Adrenal gland (tissue), 12 donors: ENCODE measurements around the gene DROSHA. TPM values are rescaled to one million over a fixed set of nuclear protein-coding genes. Genes with fewer than 3 reads are reported as not detected.

Experiments
- DNase-seq, 7 donors: peaks; one replicate each; pipeline ENCODE4 v3.0.0-alpha.2; 2019 to 2020
- H3K27ac ChIP-seq, 5 donors: fragments of 200-600 bp; sonication (generic) in 4 of 5; 1 replicate in 3 of 5; 2 replicates in 2 of 5; pipeline versions ENCODE4 v1.5.1 to v1.8.0; 2016 to 2020; ENCODE audit warnings: mild to moderate bottlenecking in 1 of 5
- H3K27me3 ChIP-seq: fragments of 200-600 bp; 2 replicates; pipeline ENCODE4 v1.8.0; 2021
- H3K36me3 ChIP-seq, 2 donors: fragments of 200-600 bp; replicated peaks in 1 of 2; 1 replicate in 1 of 2; 2 replicates in 1 of 2; pipeline versions ENCODE4 v1.5.1 to v1.8.0; 2018 to 2022
- H3K4me1 ChIP-seq, 2 donors: fragments of 200-600 bp; replicated peaks in 1 of 2; 1 replicate in 1 of 2; 2 replicates in 1 of 2; pipeline versions ENCODE4 v1.5.1 to v1.8.0; 2018 to 2021
- H3K4me3 ChIP-seq, 4 donors: fragments of 200-600 bp; sonication (generic) in 3 of 4; one replicate each; pipeline ENCODE4 v1.5.1; 2016 to 2018
- H3K9me3 ChIP-seq, 3 donors: fragments of 200-600 bp; sonication (generic) in 1 of 3; replicated peaks in 1 of 3; 1 replicate in 2 of 3; 2 replicates in 1 of 3; pipeline versions ENCODE4 v1.5.1 to v1.8.0; 2016 to 2021
- POLR2A ChIP-seq, 2 donors: fragments of 450-650 bp; IDR thresholded peaks; one replicate each; pipeline ENCODE4 v1.6.1; 2017; ENCODE audit warnings: antibody characterized with exemption in 2 of 2, mild to moderate bottlenecking in 2 of 2, moderate library complexity in 1 of 2
- WGBS, 4 donors: extraction: QIAGEN DNeasy Blood & Tissue Kit in 2 of 4; methylation state at CpG; one replicate each; pipeline versions ENCODE4 v1.1.5 to v1.1.7; 2013 to 2017; 5-methylcytosine and 5-hydroxymethylcytosine counted together
- intact Hi-C, 2 donors: fragments of 100-400 bp; cut with DNase I; formaldehyde crosslinking; loops; one replicate each; pipeline versions ENCODE4 v1.14.1 to v1.15.0; 2022 to 2023
- polyA plus RNA-seq, 3 donors: library from polyadenylated mRNA; stranded (reverse); fragments of 200-250 nt in 2 of 3; fragments of 350-450 nt in 1 of 3; fragmentation: Illumina TruSeq in 1 of 3; extraction: RNeasy Lipid Tissue Mini Kit (QIAGEN cat#74804) in 1 of 3; gene quantifications; one replicate each; pipeline ENCODE4 v1.2.3, GENCODE V29; 2013 to 2014
- total RNA-seq, 9 donors: library from RNA; depleted of rRNA in 4 of 9; stranded (reverse); fragments of >200 nt in 4 of 9; fragments of 120-200 nt in 1 of 9; fragmentation: NEBNext Ultra II Directional in 1 of 9; extraction: Animal tissue kit (Norgen Biotek cat#: 25700) in 1 of 9; gene quantifications; one replicate each; pipeline versions ENCODE4 v1.1.0 to v1.2.4, GENCODE V29; 2013 to 2023
- TF ChIP-seq, protein P1 (sequence below), 6 experiments: fragments of 450-650 bp in 4 of 6; fragments of 200-600 bp in 2 of 6; sonication (generic) in 1 of 6; IDR thresholded peaks; 1 replicate in 5 of 6; 2 replicates in 1 of 6; pipeline versions ENCODE4 v1.5.1 to v1.8.0; 2016 to 2021; ENCODE audit warnings: antibody characterized with exemption in 6 of 6, mild to moderate bottlenecking in 2 of 6, moderate library complexity in 1 of 6
- donor health status: healthy with polysubstance abuse.
- donor health status: Bipolar disorder and iron deficiency.
- donor health status: DM: yes; HTN: yes; CAD: no.
- donor health status: DM: no; HTN: no; CAD: no.
- donor health status: DM: no; HTN: no; CAD: no.
- donor health status: DM: yes; HTN: yes; CAD: no.

Gene DROSHA
- total and polyA plus RNA-seq, 12 donors = 22.6 to 93.0 (median 44.2) TPM

DNA sequence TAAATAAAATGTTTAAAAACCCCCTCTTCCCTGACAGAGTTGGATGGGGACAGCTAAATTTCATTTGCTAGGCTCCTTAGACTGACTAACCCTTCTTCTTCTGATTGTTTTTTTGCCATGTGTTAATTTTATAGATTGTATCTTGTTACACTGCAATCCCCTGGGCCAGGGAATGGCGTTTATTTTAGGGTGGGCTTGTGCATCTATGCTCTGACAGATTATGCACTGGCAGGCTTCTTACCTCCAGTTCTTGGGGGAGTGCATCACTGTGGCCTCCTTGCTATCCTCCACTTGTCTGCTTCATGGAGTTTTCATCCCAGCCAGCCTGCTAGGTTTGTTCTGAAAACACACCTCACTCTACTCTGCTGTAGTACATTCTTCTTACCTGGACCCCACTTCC, 159.8 kb downstream of the DROSHA start:
- 36 to 58% (median 39%) methylated on average over 1 of the region's 1 CpG for WGBS, 4 donors
- Histone ChIP-seq H3K36me3 (no peaks in the 10 kb centered on the region), H3K4me1 (no peaks in the 10 kb centered on the region), H3K27me3 (no peaks in the 10 kb centered on the region), H3K9me3 (no peaks in the 10 kb centered on the region), H3K4me3 (no peak overlapping the region), H3K27ac (no peak overlapping the region)
- TF ChIP-seq, protein P1, sequence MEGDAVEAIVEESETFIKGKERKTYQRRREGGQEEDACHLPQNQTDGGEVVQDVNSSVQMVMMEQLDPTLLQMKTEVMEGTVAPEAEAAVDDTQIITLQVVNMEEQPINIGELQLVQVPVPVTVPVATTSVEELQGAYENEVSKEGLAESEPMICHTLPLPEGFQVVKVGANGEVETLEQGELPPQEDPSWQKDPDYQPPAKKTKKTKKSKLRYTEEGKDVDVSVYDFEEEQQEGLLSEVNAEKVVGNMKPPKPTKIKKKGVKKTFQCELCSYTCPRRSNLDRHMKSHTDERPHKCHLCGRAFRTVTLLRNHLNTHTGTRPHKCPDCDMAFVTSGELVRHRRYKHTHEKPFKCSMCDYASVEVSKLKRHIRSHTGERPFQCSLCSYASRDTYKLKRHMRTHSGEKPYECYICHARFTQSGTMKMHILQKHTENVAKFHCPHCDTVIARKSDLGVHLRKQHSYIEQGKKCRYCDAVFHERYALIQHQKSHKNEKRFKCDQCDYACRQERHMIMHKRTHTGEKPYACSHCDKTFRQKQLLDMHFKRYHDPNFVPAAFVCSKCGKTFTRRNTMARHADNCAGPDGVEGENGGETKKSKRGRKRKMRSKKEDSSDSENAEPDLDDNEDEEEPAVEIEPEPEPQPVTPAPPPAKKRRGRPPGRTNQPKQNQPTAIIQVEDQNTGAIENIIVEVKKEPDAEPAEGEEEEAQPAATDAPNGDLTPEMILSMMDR (IDR thresholded peaks at IDR 0.05) = no peak
- TF ChIP-seq POLR2A (IDR thresholded peaks at IDR 0.05) = no peak
- intact Hi-C loops = no loop called here
- DNase-seq = no peak

DNA sequence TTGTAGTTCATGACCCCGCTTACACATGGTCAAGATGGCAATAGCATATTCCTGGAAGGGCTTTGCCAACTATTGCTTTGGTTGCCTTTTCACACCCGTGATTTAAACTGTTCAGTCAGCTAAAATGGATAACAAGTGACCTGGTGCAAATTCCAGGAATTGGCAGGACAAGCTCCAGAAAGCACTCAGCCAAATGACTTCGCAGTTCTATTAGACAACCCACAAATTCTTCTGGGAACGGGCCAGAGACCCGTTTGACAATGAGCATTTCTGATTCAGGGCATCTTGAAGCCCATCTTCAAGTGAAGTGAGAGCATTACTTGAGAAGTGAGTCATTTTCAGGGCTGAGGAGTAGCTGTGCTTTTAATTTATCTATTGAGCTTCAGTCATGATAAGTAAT, 165.0 kb downstream of the DROSHA start:
- TF ChIP-seq, protein P1 (IDR thresholded peaks at IDR 0.05) = no peak
- Histone ChIP-seq H3K9me3 (no peaks in the 10 kb centered on the region), H3K4me1 (no peaks in the 10 kb centered on the region), H3K27ac (no peak overlapping the region), H3K4me3 (no peak overlapping the region), H3K36me3 (no peaks in the 10 kb centered on the region), H3K27me3 (no peaks in the 10 kb centered on the region)
- intact Hi-C loops = no loop called here
- 48 to 73% (median 68%) methylated on average over 5 of the region's 5 CpGs for WGBS, 4 donors
- no peak for DNase-seq

DNA sequence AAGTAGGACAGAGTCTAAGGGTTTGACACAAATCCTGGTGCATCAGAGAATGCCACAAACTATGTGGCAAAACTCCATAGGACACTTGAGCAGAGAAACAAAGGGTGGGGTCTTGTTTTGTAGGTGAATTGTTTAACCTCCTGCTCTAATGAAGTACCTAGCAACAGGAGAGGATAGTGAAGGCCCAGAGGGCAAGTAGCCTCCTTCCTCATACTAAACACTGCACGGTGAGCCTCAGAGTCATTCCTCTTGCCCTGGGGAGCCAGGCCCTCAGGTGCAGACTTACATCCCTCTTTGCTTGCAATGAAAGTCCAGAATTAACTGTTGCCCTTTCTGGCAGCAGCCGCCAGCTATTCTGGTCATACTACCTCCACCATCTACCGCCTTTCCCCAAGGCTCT, 166.1 kb downstream of the DROSHA start:
- H3K4me1 ChIP-seq = no peaks in the 10 kb centered on the region
- H3K36me3 ChIP-seq = no peaks in the 10 kb centered on the region
- WGBS, 4 donors = 83 to 94% (median 92%) methylated on average over 3 of the region's 3 CpGs
- no peaks in the 10 kb centered on the region for H3K27me3 ChIP-seq
- TF ChIP-seq, protein P1 (IDR thresholded peaks at IDR 0.05) = no peak
- no peak for TF ChIP-seq POLR2A (IDR thresholded peaks at IDR 0.05)
- intact Hi-C loops = no loop called here
- H3K9me3 ChIP-seq = no peaks in the 10 kb centered on the region
- no peak for DNase-seq
- no peak overlapping the region for H3K27ac ChIP-seq
- no peak overlapping the region for H3K4me3 ChIP-seq

- Histone ChIP-seq H3K27ac (no peak overlapping the region), H3K4me1 (no peaks in the 10 kb centered on the region), H3K36me3 (no peaks in the 10 kb centered on the region), H3K4me3 (no peak overlapping the region), H3K27me3 (no peaks in the 10 kb centered on the region), H3K9me3 (no peaks in the 10 kb centered on the region)
- WGBS, 4 donors = 59 to 75% (median 71%) methylated on average over 2 of the region's 2 CpGs
- intact Hi-C loops = no loop called here
- DNase-seq = no peak
- TF ChIP-seq, protein P1 (IDR thresholded peaks at IDR 0.05) = no peak
- TF ChIP-seq POLR2A (IDR thresholded peaks at IDR 0.05) = no peak
Observed at GRCh38 chr5:31364881-31365636, 166.8 kb downstream of the DROSHA start.
